ENCODE results near the gene MAT2B.

Gene MAT2B

DNA sequence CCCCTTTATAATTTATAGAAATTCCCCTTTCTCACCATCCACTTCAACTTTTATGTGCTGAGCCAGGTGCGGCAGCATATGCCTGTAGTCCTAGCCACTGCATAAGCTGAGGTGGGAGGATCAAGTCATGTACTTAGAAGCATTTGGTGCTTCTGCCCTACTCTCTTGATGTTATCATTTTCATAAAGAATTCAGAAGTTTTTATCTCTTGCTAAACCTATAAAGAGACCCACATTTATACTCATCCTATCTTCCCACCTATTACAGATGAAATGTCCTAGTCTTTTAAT, 26.5 kb upstream of the MAT2B start:
- no peak for DNase-seq (ENCODE audit: low read depth)
- TF ChIP-seq, protein P1, sequence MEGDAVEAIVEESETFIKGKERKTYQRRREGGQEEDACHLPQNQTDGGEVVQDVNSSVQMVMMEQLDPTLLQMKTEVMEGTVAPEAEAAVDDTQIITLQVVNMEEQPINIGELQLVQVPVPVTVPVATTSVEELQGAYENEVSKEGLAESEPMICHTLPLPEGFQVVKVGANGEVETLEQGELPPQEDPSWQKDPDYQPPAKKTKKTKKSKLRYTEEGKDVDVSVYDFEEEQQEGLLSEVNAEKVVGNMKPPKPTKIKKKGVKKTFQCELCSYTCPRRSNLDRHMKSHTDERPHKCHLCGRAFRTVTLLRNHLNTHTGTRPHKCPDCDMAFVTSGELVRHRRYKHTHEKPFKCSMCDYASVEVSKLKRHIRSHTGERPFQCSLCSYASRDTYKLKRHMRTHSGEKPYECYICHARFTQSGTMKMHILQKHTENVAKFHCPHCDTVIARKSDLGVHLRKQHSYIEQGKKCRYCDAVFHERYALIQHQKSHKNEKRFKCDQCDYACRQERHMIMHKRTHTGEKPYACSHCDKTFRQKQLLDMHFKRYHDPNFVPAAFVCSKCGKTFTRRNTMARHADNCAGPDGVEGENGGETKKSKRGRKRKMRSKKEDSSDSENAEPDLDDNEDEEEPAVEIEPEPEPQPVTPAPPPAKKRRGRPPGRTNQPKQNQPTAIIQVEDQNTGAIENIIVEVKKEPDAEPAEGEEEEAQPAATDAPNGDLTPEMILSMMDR (IDR thresholded peaks at IDR 0.05; ENCODE audit: low read depth, low read length, missing control alignments), result no peak

DNA sequence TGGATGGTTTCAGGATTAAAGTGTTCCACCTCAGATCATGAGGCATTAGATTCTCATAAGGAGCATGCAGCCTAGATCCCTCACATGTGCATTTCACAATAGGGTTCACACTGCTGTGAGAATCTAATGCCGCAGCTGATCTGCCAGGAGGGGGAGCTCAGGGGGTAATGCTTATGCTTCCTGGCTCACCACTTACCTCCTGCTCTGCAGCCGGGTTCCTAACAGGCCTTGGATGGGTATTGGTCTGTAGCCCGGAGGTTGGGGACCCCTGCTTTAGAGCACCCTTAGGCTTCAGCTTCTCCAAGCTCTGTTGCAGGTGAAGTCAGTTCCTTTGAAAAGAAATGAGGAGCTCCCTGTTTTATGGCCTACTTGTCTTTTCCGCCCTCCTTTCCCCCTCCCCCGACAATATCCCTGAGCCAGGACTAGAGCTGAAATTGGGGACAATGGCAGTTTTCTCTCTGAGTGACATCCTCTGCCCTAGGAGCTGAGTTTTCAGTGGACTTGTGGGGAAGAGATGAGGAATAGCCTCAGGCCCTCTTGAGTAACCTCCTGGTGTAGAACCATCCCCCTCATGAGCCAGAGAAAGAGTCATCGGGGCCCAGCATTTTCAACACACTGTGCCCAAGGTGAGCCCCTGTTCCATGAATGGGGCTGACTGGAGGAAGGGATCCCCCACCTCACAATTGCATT, 16.2 kb upstream of the MAT2B start:
- H3K4me3 ChIP-seq (ENCODE audit: low read depth, low read length), result no peak overlapping the region
- DNase-seq (ENCODE audit: low read depth), result no peak
- TF ChIP-seq, protein P1 (IDR thresholded peaks at IDR 0.05; ENCODE audit: low read depth, low read length, missing control alignments), result peak; percentile 26

More for the DNA sequence above, 26.5 kb upstream of the MAT2B start:
- no peak overlapping the region for H3K4me3 ChIP-seq (ENCODE audit: low read depth, low read length)

DNA sequence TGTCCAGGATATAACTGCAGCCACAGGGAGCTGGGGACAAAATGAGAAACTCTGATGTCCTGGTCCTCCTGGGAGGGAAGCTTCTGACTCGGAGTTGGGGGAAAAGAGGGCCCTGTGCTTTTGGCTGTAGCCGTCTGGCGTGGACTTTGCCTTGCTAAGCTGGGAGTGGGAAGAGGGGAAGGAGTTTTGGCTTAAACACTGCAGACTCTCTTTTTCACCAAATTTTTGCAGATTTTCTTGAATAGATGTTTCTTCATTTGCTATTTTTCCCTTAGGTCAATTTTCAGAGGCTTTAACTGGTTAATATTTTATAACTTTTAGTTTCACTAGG, 15.7 kb upstream of the MAT2B start:
- no peak overlapping the region for H3K4me3 ChIP-seq (ENCODE audit: low read depth, low read length)
- TF ChIP-seq, protein P1 (IDR thresholded peaks at IDR 0.05; ENCODE audit: low read depth, low read length, missing control alignments), result no peak
- DNase-seq (ENCODE audit: low read depth), result no peak

DNA sequence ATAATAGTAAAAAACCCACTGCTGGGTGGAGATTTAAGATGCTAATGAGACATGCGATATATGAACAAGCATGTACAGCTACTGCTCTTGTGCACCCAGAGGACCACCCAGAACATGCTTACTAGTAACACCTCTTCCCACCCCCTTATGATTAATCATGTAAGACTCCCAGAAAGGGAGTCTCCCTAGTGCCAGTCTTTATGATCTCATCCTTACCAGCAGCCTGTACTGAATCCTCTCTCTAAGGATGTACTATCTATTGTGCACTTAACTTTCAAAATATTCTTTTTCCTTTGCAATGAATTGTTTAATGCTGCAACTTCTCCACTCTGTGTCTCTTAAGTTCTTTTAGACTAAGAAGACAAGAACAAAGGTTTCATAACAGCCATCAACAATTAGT, 9.1 kb upstream of the MAT2B start:
- TF ChIP-seq, protein P1 (IDR thresholded peaks at IDR 0.05; ENCODE audit: low read depth, low read length, missing control alignments), result no peak
- no peak for DNase-seq (ENCODE audit: low read depth)
- H3K4me3 ChIP-seq (ENCODE audit: low read depth, low read length), result no peak overlapping the region

DNA sequence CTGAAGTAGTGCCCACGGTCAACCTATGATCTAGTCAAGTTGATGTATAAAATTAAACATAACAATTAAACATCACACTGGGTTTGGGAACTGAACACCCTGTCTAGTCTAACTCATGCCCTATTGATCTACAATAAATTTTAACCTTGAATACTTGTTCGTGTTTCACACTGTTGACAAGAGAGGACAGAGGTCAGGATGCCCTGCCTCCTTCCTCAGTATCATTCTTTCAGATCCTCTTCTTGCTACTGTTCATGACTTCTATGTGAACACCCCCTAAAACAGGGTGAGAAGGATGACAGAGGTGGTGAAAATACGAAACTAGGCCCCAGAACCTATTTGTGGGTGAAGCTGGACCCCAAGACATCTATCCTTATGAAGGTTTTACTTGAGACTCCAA, 8.1 kb upstream of the MAT2B start:
- no peak for DNase-seq (ENCODE audit: low read depth)
- TF ChIP-seq, protein P1 (IDR thresholded peaks at IDR 0.05; ENCODE audit: low read depth, low read length, missing control alignments), result no peak
- H3K4me3 ChIP-seq (ENCODE audit: low read depth, low read length), result no peak overlapping the region

DNA sequence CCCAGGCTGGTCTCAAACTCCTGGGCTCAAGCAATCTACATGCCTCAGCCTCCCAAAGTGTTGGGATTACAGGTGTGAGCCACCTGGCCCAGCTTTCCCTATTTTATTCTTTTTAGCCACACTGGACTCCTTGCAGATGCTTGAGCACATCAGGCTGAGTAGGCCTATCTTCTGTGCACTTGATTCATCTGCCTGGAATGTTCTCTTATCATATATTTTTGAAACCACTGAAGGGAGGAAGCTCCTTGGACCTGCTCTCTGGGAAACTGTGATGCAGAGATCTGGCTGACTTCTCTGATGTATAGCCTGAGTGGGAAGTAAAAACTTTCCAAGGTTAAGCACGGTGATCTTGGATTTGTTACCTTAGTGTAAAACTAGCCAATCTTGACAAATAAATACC, 6.5 kb upstream of the MAT2B start:
- no peak for DNase-seq (ENCODE audit: low read depth)
- TF ChIP-seq, protein P1 (IDR thresholded peaks at IDR 0.05; ENCODE audit: low read depth, low read length, missing control alignments), result no peak
- no peak overlapping the region for H3K4me3 ChIP-seq (ENCODE audit: low read depth, low read length)

DNA sequence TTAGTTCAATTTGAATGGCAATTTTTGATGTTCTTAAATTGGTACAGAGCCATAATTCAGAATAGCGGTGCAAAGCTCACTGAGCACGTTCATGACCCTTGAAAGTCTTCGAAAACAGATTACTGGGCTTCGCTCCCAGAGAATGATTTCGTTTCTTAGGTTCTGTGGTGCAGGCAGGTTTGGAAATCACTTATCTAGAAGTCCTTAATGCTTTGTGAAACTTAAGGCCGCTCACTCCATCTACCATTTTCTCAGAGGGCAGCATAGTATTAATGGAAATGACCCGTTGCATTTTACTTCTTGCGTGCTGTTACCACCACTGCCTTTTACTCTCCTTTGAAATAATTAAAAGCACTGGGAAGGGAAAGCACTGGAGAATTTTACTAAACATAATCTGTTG, 2.9 kb upstream of the MAT2B start:
- no peak for DNase-seq (ENCODE audit: low read depth)
- peak overlapping the region; percentile 93; the same call in 1 of the 2 replicates for H3K4me3 ChIP-seq (ENCODE audit: low read depth, low read length)
- TF ChIP-seq, protein P1 (IDR thresholded peaks at IDR 0.05; ENCODE audit: low read depth, low read length, missing control alignments), result no peak

Measured in GM12864 (cell line).